Measurements from ENCODE around the gene USP6.

DNA sequence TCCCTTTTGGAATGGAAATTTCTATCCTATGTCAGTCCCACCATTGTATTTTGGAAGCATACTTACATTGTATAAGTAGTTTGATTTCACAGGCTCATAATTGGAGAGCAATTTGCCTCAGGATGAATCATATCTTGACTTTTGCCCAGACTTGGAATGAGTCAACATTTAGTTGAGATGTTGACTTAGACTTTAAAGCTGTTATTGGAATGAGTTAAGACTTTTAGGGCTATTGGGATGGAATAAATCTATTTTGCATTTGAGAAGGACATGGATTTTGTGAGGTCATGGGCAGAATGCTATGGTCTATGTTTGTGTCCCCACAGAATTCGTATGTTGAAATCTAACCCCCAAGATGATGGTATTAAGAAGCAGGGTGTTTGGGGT, 88.1 kb downstream of the USP6 start:
- TF ChIP-seq CTCF (conservative IDR thresholded peaks at IDR 0.05; ENCODE audit: low read depth, low read length) = no peak
- TF ChIP-seq EZH2 (IDR thresholded peaks at IDR 0.05; ENCODE audit: borderline replicate concordance, low read depth, low read length, poor library complexity, severe bottlenecking) = no peak

All from A673 (cell line).